Thyroid gland (tissue), 4 donors: ENCODE results near the gene CNRIP1. TPM values are rescaled to one million over a fixed set of nuclear protein-coding genes. Genes with fewer than 3 reads are reported as not detected.

ENCODE experiments used
- DNase-seq, 2 donors: peaks; one replicate each; pipeline ENCODE4 v3.0.0-alpha.2; 2019
- H3K27ac ChIP-seq, 3 donors: fragments of 200-600 bp; sonication (generic); 1 replicate in 2 of 3; 2 replicates in 1 of 3; pipeline ENCODE4 v1.5.1; 2016 to 2019; ENCODE audit warnings: mild to moderate bottlenecking in 1 of 3, moderate library complexity in 1 of 3
- H3K27me3 ChIP-seq: fragments of 200-600 bp; sonication (generic); one replicate; pipeline ENCODE4 v1.5.1; 2019
- H3K36me3 ChIP-seq, 2 donors: fragments of 200-600 bp; sonication (generic); one replicate each; pipeline ENCODE4 v1.5.1; 2016 to 2019
- H3K4me1 ChIP-seq, 2 donors: fragments of 200-600 bp; sonication (generic); one replicate each; pipeline ENCODE4 v1.5.1; 2017 to 2019
- H3K4me3 ChIP-seq, 3 donors: fragments of 200-600 bp; sonication (generic); replicated peaks in 1 of 3; 1 replicate in 2 of 3; 2 replicates in 1 of 3; pipeline ENCODE4 v1.5.1; 2016; ENCODE audit warnings: mild to moderate bottlenecking in 1 of 3
- H3K9me3 ChIP-seq: fragments of 200-600 bp; sonication (generic); one replicate; pipeline ENCODE4 v1.5.1; 2017
- POLR2A ChIP-seq, 2 donors: fragments of 450-650 bp; IDR thresholded peaks; one replicate each; pipeline ENCODE4 v1.6.1; 2017; ENCODE audit warnings: antibody characterized with exemption in 2 of 2, mild to moderate bottlenecking in 2 of 2, moderate library complexity in 1 of 2
- WGBS, 2 donors: methylation state at CpG; one replicate each; pipeline ENCODE4 v1.1.5; 2017; 5-methylcytosine and 5-hydroxymethylcytosine counted together
- intact Hi-C: fragments of 100-400 bp; cut with DNase I; formaldehyde crosslinking; loops from one replicate; pipeline ENCODE4 v1.15.1; 2023
- total RNA-seq, 4 donors: library from RNA; depleted of rRNA; stranded (reverse); fragments of >200 nt; gene quantifications; one replicate each; pipeline ENCODE4 v1.2.3, GENCODE V29; 2016
- TF ChIP-seq, protein P1 (sequence below), 6 experiments: fragments of 200-600 bp in 3 of 6; fragments of 450-650 bp in 3 of 6; sonication (generic) in 3 of 6; IDR thresholded peaks; one replicate each; pipeline ENCODE4 v1.5.1; 2016 to 2019; ENCODE audit warnings: antibody characterized with exemption in 6 of 6, mild to moderate bottlenecking in 2 of 6, inconsistent platforms in 1 of 6, moderate library complexity in 1 of 6

The CNRIP1 gene
- total RNA-seq, 4 donors from 2014 or later, result 2.5 to 25.7 (median 17.1) TPM

GRCh38 chr2:68366083-68366560 is 46.4 kb upstream of the CNRIP1 start:
- no peaks in the 10 kb centered on the region for H3K27me3 ChIP-seq
- TF ChIP-seq, protein P1, sequence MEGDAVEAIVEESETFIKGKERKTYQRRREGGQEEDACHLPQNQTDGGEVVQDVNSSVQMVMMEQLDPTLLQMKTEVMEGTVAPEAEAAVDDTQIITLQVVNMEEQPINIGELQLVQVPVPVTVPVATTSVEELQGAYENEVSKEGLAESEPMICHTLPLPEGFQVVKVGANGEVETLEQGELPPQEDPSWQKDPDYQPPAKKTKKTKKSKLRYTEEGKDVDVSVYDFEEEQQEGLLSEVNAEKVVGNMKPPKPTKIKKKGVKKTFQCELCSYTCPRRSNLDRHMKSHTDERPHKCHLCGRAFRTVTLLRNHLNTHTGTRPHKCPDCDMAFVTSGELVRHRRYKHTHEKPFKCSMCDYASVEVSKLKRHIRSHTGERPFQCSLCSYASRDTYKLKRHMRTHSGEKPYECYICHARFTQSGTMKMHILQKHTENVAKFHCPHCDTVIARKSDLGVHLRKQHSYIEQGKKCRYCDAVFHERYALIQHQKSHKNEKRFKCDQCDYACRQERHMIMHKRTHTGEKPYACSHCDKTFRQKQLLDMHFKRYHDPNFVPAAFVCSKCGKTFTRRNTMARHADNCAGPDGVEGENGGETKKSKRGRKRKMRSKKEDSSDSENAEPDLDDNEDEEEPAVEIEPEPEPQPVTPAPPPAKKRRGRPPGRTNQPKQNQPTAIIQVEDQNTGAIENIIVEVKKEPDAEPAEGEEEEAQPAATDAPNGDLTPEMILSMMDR (IDR thresholded peaks at IDR 0.05), result no peak
- TF ChIP-seq POLR2A (IDR thresholded peaks at IDR 0.05), result no peak
- H3K36me3 ChIP-seq, result no peaks in the 10 kb centered on the region
- WGBS, 2 donors, result 82 to 83% methylated on average over 4 of the region's 4 CpGs
- DNase-seq, result no peak
- H3K4me3 ChIP-seq, result no peak overlapping the region
- H3K9me3 ChIP-seq, result no peaks in the 10 kb centered on the region
- intact Hi-C loops, result no loop called here
- no peak overlapping the region for H3K27ac ChIP-seq
- H3K4me1 ChIP-seq, result no peaks in the 10 kb centered on the region

DNA sequence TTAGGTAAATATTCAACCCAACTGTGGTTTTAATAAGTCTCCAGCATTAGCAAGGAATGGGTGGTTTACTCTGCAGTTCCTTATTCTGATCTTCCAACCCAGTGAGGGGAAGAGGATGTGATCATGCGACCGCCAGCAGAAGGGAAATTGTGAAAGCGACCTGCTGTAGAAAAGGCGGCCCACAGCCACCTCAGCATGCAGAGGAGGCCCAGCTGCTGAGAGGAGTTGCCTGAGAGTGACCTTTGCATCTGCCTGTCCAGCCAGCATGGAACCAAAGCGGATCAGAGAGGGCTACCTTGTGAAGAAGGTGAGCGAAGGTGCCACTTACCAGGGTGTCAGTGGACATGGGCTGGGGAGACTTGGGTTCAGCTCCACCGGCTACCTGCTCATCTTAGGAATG is 45.3 kb upstream of the CNRIP1 start, which contains the start of gene PLEK:
PLEK (plus strand) TSS at position 196 of the 400 bp plus-strand sequence; CDS start at position 266, 70 bp downstream.
- TF ChIP-seq, protein P1 (IDR thresholded peaks at IDR 0.05), result no peak
- TF ChIP-seq POLR2A (IDR thresholded peaks at IDR 0.05), result no peak
- no peak within 1 kb of the TSS for H3K4me3 ChIP-seq
- peak in 1 of 2 donors; percentile 18 for DNase-seq
- 85 to 87% methylated on average over 7 of the region's 7 CpGs for WGBS, 2 donors
- no peaks in the 10 kb centered on the region for H3K27me3 ChIP-seq
- no peak within 1 kb of the TSS for H3K27ac ChIP-seq
- H3K9me3 ChIP-seq, result no peaks in the 10 kb centered on the region
- H3K4me1 ChIP-seq, result no peaks in the 10 kb centered on the region
- intact Hi-C loops, result no loop called here
- no peaks in the 10 kb centered on the region for H3K36me3 ChIP-seq

DNA sequence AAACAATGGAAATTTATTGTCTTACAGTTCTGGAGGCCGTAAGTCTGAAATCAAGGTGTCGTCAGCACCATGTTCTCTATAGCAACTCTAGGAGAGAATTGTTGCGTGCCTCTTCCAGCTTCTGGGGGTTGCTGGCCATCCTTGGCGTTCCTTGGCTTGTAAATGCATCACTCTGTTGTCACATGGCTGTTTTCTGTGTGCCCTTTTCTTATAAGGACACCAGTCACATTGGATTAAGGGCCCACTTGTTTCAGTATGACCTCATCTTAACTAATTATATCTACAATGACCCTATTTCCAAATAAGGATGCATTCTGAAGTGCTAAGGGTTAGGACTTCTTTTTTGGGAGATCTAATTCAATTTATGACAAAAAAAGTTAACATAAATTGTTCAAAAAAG is 44.0 kb upstream of the CNRIP1 start:
- intact Hi-C loops, result no loop called here
- TF ChIP-seq, protein P1 (IDR thresholded peaks at IDR 0.05), result no peak
- TF ChIP-seq POLR2A (IDR thresholded peaks at IDR 0.05), result no peak
- Histone ChIP-seq H3K9me3 (no peaks in the 10 kb centered on the region), H3K36me3 (no peaks in the 10 kb centered on the region), H3K4me3 (no peak overlapping the region), H3K27ac (no peak overlapping the region), H3K27me3 (no peaks in the 10 kb centered on the region), H3K4me1 (no peaks in the 10 kb centered on the region)
- 92 to 95% methylated on average over 4 of the region's 4 CpGs for WGBS, 2 donors
- DNase-seq, result no peak

GRCh38 chr2:68362749-68363148 is 43.0 kb upstream of the CNRIP1 start:
- intact Hi-C loops, result no loop called here
- no peak overlapping the region for H3K27ac ChIP-seq
- WGBS, 2 donors, result 84% methylated on average over 7 of the region's 7 CpGs
- H3K36me3 ChIP-seq, result no peaks in the 10 kb centered on the region
- DNase-seq, result no peak
- H3K27me3 ChIP-seq, result no peaks in the 10 kb centered on the region
- no peak for TF ChIP-seq POLR2A (IDR thresholded peaks at IDR 0.05)
- H3K4me3 ChIP-seq, result no peak overlapping the region
- H3K9me3 ChIP-seq, result no peaks in the 10 kb centered on the region
- H3K4me1 ChIP-seq, result no peaks in the 10 kb centered on the region

GRCh38 chr2:68362069-68362468 is 42.3 kb upstream of the CNRIP1 start:
- Histone ChIP-seq H3K36me3 (no peaks in the 10 kb centered on the region), H3K4me3 (no peak overlapping the region), H3K4me1 (no peaks in the 10 kb centered on the region), H3K27ac (no peak overlapping the region), H3K9me3 (no peaks in the 10 kb centered on the region), H3K27me3 (no peaks in the 10 kb centered on the region)
- WGBS, 2 donors, result 27 to 34% methylated on average over 12 of the region's 12 CpGs
- no peak for TF ChIP-seq POLR2A (IDR thresholded peaks at IDR 0.05)
- TF ChIP-seq, protein P1 (IDR thresholded peaks at IDR 0.05), result peak in 5 of 6 experiments; percentile 54 to 68 (median 60)
- intact Hi-C loops, result no loop called here
- peak; percentile 51 to 67 for DNase-seq
